Neuronal stem cell (in vitro differentiated cells): ENCODE measurements around the gene POFUT2.

Experiments used
- DNase-seq: peaks from one replicate; pipeline ENCODE4 v3.0.0-alpha.2; 2013; ENCODE audit warnings: low spot score
- H2AFZ ChIP-seq: one replicate; pipeline ENCODE4 v1.6.1; 2013; ENCODE audit warnings: mild to moderate bottlenecking, low read length, inconsistent platforms
- H2AK5ac ChIP-seq: 2 replicates; pipeline ENCODE4 v1.6.1; 2013; ENCODE audit warnings: low read depth, mild to moderate bottlenecking, inconsistent platforms, low read length, moderate library complexity, mixed read lengths
- H2BK120ac ChIP-seq: 2 replicates; pipeline ENCODE4 v1.6.1; 2013; ENCODE audit warnings: low read depth, mild to moderate bottlenecking, inconsistent platforms, low read length, moderate library complexity, mixed read lengths
- H2BK12ac ChIP-seq: one replicate; pipeline ENCODE4 v1.6.1; 2013; ENCODE audit warnings: low read length, inconsistent platforms
- H2BK15ac ChIP-seq: 2 replicates; pipeline ENCODE4 v1.6.1; 2013; ENCODE audit warnings: mild to moderate bottlenecking, low read length, inconsistent platforms, mixed read lengths
- H2BK5ac ChIP-seq: one replicate; pipeline ENCODE4 v1.6.1; 2013; ENCODE audit warnings: inconsistent platforms, mild to moderate bottlenecking, low read length, moderate library complexity
- H3K14ac ChIP-seq: one replicate; pipeline ENCODE4 v1.6.1; 2013; ENCODE audit warnings: low read length, inconsistent platforms
- H3K18ac ChIP-seq: 2 replicates; pipeline ENCODE4 v1.6.1; 2013; ENCODE audit warnings: low read length, inconsistent platforms
- H3K23ac ChIP-seq: 2 replicates; pipeline ENCODE4 v1.6.1; 2013; ENCODE audit warnings: low read depth, mild to moderate bottlenecking, mixed read lengths, low read length, inconsistent platforms; ENCODE audit not compliant: poor library complexity
- H3K27ac ChIP-seq: replicated peaks from 3 replicates; pipeline ENCODE4 v1.5.1; 2013; ENCODE audit warnings: low read length, inconsistent platforms
- H3K27me3 ChIP-seq, 3 experiments: 2 replicates each; pipeline ENCODE4 v1.6.1; 2013; ENCODE audit warnings: low read length in 3 of 3, mild to moderate bottlenecking in 2 of 3, inconsistent platforms in 1 of 3, low read depth in 1 of 3, mixed read lengths in 1 of 3, moderate library complexity in 1 of 3; ENCODE audit not compliant: control insufficient read depth in 3 of 3, insufficient read depth in 3 of 3
- H3K36me3 ChIP-seq, 2 donors: replicated peaks in 1 of 2; 2 replicates each; pipeline ENCODE4 v1.6.1; 2013; ENCODE audit warnings: low read length in 2 of 2; ENCODE audit not compliant: control insufficient read depth in 2 of 2, insufficient read depth in 2 of 2
- H3K4ac ChIP-seq: 2 replicates; pipeline ENCODE4 v1.6.1; 2013; ENCODE audit warnings: inconsistent platforms, mild to moderate bottlenecking, low read length, moderate library complexity
- H3K4me1 ChIP-seq, 2 donors: 1 replicate in 1 of 2; 2 replicates in 1 of 2; pipeline ENCODE4 v1.6.1; 2013; ENCODE audit warnings: low read length in 2 of 2, low read depth in 1 of 2; ENCODE audit not compliant: control insufficient read depth in 2 of 2, insufficient read depth in 1 of 2
- H3K4me2 ChIP-seq: one replicate; pipeline ENCODE4 v1.6.1; 2013; ENCODE audit warnings: mild to moderate bottlenecking, low read length, inconsistent platforms; ENCODE audit not compliant: insufficient read depth, poor library complexity, severe bottlenecking
- H3K4me3 ChIP-seq, 2 donors: 2 replicates each; pipeline ENCODE4 v1.5.1; 2013; ENCODE audit warnings: low read length in 2 of 2, mild to moderate bottlenecking in 2 of 2, inconsistent platforms in 1 of 2, moderate library complexity in 1 of 2
- H3K79me1 ChIP-seq: one replicate; pipeline ENCODE4 v1.6.1; 2013; ENCODE audit warnings: low read depth, mild to moderate bottlenecking, inconsistent platforms, low read length, moderate library complexity
- H3K9ac ChIP-seq: one replicate; pipeline ENCODE4 v1.6.1; 2013; ENCODE audit warnings: mild to moderate bottlenecking, low read depth, low read length, inconsistent platforms; ENCODE audit not compliant: poor library complexity
- H3K9me3 ChIP-seq, 2 donors: replicated peaks in 1 of 2; 2 replicates each; pipeline versions ENCODE3 to v1.6.1; 2013; ENCODE audit warnings: low read length in 2 of 2, mild to moderate bottlenecking in 2 of 2, inconsistent platforms in 1 of 2, low read depth in 1 of 2, mixed read lengths in 1 of 2, moderate library complexity in 1 of 2; ENCODE audit not compliant: control insufficient read depth in 2 of 2, insufficient read depth in 1 of 2
- H4K8ac ChIP-seq: one replicate; pipeline ENCODE4 v1.6.1; 2013; ENCODE audit warnings: low read depth, mild to moderate bottlenecking, inconsistent platforms, low read length, moderate library complexity
- H4K91ac ChIP-seq: one replicate; pipeline ENCODE4 v1.6.1; 2013; ENCODE audit warnings: low read length, low read depth, mild to moderate bottlenecking, inconsistent platforms; ENCODE audit not compliant: poor library complexity
- WGBS, 2 donors: extraction: QIAGEN DNeasy Blood & Tissue Kit; methylation state at CpG; one replicate each; pipeline ENCODE4 v1.1.7; 2013; ENCODE audit warnings: missing lambda C conversion rate in 2 of 2, mixed read lengths in 1 of 2; ENCODE audit not compliant: insufficient read length in 2 of 2, insufficient replicate concordance in 1 of 2; ENCODE audit errors: extremely low coverage in 2 of 2; 5-methylcytosine and 5-hydroxymethylcytosine counted together

The POFUT2 gene

GRCh38 chr21:45333583-45334121, 46.0 kb upstream of the POFUT2 start:
- Histone ChIP-seq H2AK5ac (peak overlapping the region; percentile 34), H3K27me3 (peaks cover 0 to 39% (median 0%) of the 10 kb centered on the region in 3 experiments), H3K18ac (peak overlapping the region; percentile 65), H3K14ac (no peak overlapping the region), H3K27ac (no peak overlapping the region), H4K8ac (no peak overlapping the region), H3K9ac (no peak overlapping the region), H4K91ac (no peak overlapping the region), H3K23ac (peak overlapping the region; percentile 5), H2AFZ (peak overlapping the region; percentile 24), H2BK12ac (no peak overlapping the region), H3K4me1 (peaks cover 33% of the 10 kb centered on the region in 2 donors), H3K79me1 (peaks cover 2% of the 10 kb centered on the region), H3K9me3 (peaks cover 0 to 3% of the 10 kb centered on the region in 2 donors), H3K4me2 (no peak overlapping the region), H3K4me3 (no peak overlapping the region), H3K4ac (no peak overlapping the region), H3K36me3 (peaks cover 0 to 3% of the 10 kb centered on the region in 2 donors), H2BK120ac (no peak overlapping the region), H2BK15ac (no peak overlapping the region), H2BK5ac (peak overlapping the region; percentile 77)
- WGBS, 2 donors, result no CpG with 5 or more reads among the region's 18 CpGs
- DNase-seq, result no peak

GRCh38 chr21:45332981-45333582, 45.4 kb upstream of the POFUT2 start:
- Histone ChIP-seq H3K9ac (no peak overlapping the region), H3K36me3 (peaks cover 0 to 3% of the 10 kb centered on the region in 2 donors), H2BK5ac (peak overlapping the region; percentile 77), H3K4me2 (no peak overlapping the region), H2AK5ac (peak overlapping the region; percentile 34), H2BK15ac (peak overlapping the region; percentile 14), H3K9me3 (peaks cover 0 to 3% of the 10 kb centered on the region in 2 donors), H2BK120ac (no peak overlapping the region), H3K27me3 (peaks cover 0 to 43% (median 0%) of the 10 kb centered on the region in 3 experiments), H3K4me3 (no peak overlapping the region), H2BK12ac (no peak overlapping the region), H3K18ac (peak overlapping the region; percentile 65), H4K8ac (no peak overlapping the region), H3K23ac (no peak overlapping the region), H3K14ac (no peak overlapping the region), H3K27ac (no peak overlapping the region), H3K4ac (no peak overlapping the region), H4K91ac (no peak overlapping the region), H2AFZ (no peak overlapping the region), H3K79me1 (no peaks in the 10 kb centered on the region), H3K4me1 (peaks cover 33% of the 10 kb centered on the region in 2 donors)
- no peak for DNase-seq
- WGBS, 2 donors, result no CpG with 5 or more reads among the region's 16 CpGs

GRCh38 chr21:45332415-45332814, 44.7 kb upstream of the POFUT2 start:
- Histone ChIP-seq H3K27ac (no peak overlapping the region), H3K23ac (peak overlapping the region; percentile 66), H2AFZ (no peak overlapping the region), H3K9ac (peak overlapping the region; percentile 65), H3K36me3 (peaks cover 0 to 3% of the 10 kb centered on the region in 2 donors), H2BK5ac (no peak overlapping the region), H2BK15ac (no peak overlapping the region), H3K27me3 (peaks cover 0 to 45% (median 0%) of the 10 kb centered on the region in 3 experiments), H3K14ac (peak overlapping the region; percentile 14), H3K4me2 (no peak overlapping the region), H2AK5ac (no peak overlapping the region), H3K79me1 (no peaks in the 10 kb centered on the region), H2BK12ac (peak overlapping the region; percentile 97), H3K4me1 (peaks cover 33% of the 10 kb centered on the region in 2 donors), H4K8ac (no peak overlapping the region), H4K91ac (peak overlapping the region; percentile 97), H3K4ac (no peak overlapping the region), H3K18ac (no peak overlapping the region), H2BK120ac (no peak overlapping the region), H3K4me3 (peak overlapping the region in 1 of 2 donors; percentile 70), H3K9me3 (peaks cover 0 to 3% of the 10 kb centered on the region in 2 donors)
- no peak for DNase-seq
- WGBS, 2 donors, result no CpG with 5 or more reads among the region's 4 CpGs

- no peak overlapping the region for H3K4me3 ChIP-seq
- H3K27me3 ChIP-seq, result peaks cover 0 to 43% (median 0%) of the 10 kb centered on the region in 3 experiments
- H3K9me3 ChIP-seq, result peaks cover 0 to 3% of the 10 kb centered on the region in 2 donors
- WGBS, 2 donors, result no CpG with 5 or more reads among the region's 17 CpGs
- H3K14ac ChIP-seq, result peak overlapping the region; percentile 87
- no peak overlapping the region for H2BK120ac ChIP-seq
- H3K23ac ChIP-seq, result peak overlapping the region; percentile 96
- peak overlapping the region; percentile 69 for H2BK12ac ChIP-seq
- no peaks in the 10 kb centered on the region for H3K79me1 ChIP-seq
- H3K36me3 ChIP-seq, result peaks cover 0 to 3% of the 10 kb centered on the region in 2 donors
- no peak overlapping the region for H3K4me2 ChIP-seq
- peak overlapping the region; percentile 40 for H2AFZ ChIP-seq
- H2AK5ac ChIP-seq, result peak overlapping the region; percentile 98
- no peak overlapping the region for H2BK5ac ChIP-seq
- H4K8ac ChIP-seq, result no peak overlapping the region
- H3K9ac ChIP-seq, result peak overlapping the region; percentile 72
- DNase-seq, result no peak
- peak overlapping the region; percentile 95 for H3K18ac ChIP-seq
- H3K27ac ChIP-seq, result no peak overlapping the region
- peak overlapping the region; percentile 81 for H3K4ac ChIP-seq
- no peak overlapping the region for H4K91ac ChIP-seq
- H2BK15ac ChIP-seq, result peak overlapping the region; percentile 98
- H3K4me1 ChIP-seq, result peaks cover 30 to 33% of the 10 kb centered on the region in 2 donors
Measured at GRCh38 chr21:45331531-45332147, 43.9 kb upstream of the POFUT2 start.
